DMS79 treated with DMSO at 0.1 percent for 48 hours (cell line): Measurements from ENCODE around the gene CRELD2.

ENCODE experiments used
- DNase-seq: peaks from one replicate; lab custom pipeline; 2025; lab: John Stamatoyannopoulos, UW

The CRELD2 gene

DNA sequence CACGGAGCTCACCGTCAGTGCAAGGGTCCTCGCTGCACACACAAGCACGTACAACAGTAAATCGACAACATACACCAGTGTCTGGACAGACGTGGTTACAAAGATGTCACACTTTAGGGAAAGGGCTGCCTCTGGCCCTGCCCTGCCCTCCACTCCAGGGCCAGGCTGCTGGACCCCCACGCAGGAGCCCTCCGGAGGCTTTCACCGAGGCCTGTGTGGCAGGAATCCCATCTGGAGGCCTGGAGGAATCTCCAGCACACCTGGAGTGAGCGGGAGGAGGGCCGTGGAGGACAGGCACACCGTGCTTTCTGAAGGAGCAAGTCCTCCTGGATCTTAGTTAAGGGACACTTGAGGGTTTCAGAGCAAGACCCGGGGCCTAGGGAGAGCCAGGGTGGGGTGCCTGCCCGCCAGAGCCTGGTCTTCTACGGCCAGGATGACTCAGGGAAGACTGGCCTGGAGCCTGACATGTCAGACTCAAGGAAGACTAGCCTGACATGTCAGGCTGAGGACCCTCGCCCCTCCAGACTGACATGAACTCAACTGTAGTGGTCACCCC is 40.0 kb downstream of the CRELD2 start:
- DNase-seq, result no peak

DNA sequence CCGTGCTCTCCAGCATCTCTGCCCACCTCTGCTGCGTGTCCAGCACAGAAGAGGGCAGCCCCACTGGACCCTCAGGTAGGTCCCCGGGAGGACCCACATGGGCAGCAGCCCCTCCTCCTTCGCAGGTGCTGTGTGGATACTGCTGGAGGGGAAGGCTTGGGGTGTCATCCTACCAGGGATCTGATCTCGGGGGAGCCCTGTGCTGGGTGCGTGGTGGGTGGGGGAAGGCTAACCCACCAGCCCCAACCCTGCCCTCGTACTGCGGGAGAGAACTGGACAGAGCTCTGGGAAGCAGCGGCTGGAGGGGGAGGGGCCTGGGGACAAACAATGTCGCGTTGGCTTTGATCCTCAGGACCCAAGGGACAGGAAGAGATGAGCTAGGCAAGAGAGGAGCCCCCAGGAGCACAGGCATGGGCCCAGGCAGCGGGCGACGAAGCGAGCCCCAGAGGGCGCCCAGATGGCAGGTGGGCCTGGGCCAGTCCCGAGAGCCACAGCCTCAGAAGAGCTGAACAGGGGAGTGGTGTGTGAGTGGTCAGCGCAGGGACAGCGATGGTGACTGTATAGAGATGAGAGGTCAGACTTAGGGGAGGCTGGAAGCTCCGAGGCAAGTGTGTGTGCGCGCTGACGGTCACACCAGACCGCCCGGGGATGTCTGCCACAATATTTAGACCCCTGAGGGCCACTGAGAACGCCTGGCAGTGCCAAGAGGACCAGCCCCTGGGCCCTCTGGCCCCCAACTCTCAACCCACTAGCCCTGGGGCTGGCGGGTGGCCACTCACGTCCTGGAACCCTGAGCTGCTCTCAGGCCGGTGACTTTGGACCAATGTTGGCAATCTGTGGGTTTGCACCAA is 40.7 kb downstream of the CRELD2 start:
- DNase-seq, result no peak

DNA sequence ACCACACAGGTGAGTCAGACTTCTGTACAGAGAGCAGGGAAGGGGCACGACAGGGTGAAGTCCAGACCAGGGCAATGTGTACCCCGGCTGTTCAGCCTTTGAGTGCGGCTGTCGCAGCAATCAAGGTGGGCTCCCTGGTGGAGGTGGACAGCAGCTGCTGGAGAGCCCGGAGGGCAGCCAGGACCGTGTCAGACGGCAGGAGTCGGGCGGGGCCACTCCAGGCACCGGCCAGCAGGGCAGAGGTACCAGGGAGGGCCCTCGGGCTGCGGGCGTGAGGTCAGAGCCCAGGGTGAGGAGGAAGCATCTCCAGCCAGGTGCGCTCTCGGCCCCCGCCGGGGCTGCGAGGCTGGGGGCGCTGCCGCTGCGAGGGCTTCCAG is 41.3 kb downstream of the CRELD2 start:
- DNase-seq, result no peak

DNA sequence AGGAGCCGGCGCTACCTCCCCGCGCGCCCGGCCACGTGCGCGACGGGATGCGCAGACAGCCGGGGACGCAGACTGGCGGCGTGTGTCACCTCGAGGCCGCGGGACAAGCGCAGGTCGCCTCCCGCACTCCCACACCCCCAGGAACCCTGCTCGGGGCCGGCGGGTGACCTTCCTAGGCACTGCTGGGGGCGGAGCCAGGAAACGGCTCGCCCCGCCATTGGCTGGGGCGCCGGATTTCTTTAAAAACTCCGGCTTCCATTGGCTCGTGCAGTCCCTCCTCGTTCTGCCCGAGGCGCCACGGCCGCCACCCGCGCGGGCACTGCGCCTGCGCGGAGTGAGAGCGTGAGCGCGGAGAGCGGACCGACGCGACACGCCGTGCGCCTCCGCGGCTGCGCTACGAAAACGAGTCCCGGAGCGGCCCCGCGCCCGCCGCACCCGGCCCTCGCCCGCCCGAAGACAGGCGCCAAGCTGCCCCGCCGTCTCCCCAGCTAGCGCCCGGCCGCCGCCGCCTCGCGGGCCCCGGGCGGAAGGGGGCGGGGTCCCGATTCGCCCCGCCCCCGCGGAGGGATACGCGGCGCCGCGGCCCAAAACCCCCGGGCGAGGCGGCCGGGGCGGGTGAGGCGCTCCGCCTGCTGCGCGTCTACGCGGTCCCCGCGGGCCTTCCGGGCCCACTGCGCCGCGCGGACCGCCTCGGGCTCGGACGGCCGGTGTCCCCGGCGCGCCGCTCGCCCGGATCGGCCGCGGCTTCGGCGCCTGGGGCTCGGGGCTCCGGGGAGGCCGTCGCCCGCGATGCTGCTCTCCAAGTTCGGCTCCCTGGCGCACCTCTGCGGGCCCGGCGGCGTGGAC is 41.9 kb downstream of the CRELD2 start, which contains the start of gene PIM3:
PIM3 (plus strand) TSS at position 614 of the 846 bp plus-strand sequence; CDS start at position 790, 176 bp downstream.
- peak; percentile 60 for DNase-seq

DNA sequence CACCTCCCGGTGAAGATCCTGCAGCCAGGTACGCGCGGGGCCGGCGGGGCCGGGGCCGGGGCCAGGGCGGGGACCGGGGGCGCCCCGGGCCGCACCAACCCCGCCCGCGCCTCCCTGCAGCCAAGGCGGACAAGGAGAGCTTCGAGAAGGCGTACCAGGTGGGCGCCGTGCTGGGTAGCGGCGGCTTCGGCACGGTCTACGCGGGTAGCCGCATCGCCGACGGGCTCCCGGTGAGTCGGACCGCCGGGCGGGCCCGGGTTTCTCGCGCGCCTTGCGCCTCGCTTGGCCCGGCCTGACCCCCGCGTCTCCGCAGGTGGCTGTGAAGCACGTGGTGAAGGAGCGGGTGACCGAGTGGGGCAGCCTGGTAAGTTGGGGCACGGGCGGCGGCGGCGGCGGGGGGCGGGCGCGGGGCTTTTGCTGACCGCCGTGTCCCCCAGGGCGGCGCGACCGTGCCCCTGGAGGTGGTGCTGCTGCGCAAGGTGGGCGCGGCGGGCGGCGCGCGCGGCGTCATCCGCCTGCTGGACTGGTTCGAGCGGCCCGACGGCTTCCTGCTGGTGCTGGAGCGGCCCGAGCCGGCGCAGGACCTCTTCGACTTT is 42.7 kb downstream of the CRELD2 start:
- no peak for DNase-seq

DNA sequence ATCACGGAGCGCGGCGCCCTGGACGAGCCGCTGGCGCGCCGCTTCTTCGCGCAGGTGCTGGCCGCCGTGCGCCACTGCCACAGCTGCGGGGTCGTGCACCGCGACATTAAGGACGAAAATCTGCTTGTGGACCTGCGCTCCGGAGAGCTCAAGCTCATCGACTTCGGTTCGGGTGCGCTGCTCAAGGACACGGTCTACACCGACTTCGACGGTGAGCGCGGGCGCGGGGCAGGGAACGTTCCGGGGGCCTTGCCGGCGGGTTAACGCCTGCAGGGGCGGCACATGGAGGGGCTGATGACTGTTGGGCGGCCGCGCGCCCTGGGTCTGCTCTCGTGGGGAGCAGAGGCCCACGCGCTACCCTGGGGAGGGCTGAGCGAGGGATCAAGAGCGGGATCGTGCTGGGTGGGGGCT is 43.2 kb downstream of the CRELD2 start:
- no peak for DNase-seq

DNA sequence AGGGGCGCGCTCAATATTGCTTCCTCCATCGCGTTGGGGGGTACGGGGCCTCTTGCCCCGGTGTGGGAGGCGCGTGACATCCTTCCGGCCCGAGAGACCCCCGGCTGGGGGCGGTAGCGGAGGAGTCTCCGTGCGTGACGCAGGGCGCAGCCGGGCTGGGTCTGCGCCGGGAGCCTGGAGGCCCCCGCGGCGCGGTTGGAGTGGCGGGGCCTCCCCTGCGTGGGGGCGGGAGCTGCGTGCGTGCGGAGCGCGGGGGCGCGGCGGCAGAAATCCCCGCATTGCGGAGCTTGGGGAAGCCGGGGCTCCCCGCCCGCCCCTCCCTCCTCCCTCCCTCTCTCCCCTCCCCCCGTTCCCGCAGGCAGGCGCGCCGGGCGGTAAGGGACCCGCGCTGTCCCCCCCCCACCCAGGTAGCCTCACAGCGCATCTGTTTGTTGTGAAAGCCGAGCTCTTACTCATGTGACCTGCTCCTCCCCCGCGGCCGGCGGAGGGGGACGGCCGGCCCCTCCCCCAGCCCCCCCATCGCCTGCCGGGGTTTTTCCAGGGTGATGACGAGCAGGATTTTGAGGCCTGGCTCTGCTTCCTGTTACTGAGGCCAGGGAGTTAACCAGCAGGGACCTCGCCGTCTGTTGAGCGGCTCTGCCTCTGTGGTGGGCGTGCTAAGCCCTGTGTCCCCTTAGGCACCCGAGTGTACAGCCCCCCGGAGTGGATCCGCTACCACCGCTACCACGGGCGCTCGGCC is 43.7 kb downstream of the CRELD2 start:
- no peak for DNase-seq

DNA sequence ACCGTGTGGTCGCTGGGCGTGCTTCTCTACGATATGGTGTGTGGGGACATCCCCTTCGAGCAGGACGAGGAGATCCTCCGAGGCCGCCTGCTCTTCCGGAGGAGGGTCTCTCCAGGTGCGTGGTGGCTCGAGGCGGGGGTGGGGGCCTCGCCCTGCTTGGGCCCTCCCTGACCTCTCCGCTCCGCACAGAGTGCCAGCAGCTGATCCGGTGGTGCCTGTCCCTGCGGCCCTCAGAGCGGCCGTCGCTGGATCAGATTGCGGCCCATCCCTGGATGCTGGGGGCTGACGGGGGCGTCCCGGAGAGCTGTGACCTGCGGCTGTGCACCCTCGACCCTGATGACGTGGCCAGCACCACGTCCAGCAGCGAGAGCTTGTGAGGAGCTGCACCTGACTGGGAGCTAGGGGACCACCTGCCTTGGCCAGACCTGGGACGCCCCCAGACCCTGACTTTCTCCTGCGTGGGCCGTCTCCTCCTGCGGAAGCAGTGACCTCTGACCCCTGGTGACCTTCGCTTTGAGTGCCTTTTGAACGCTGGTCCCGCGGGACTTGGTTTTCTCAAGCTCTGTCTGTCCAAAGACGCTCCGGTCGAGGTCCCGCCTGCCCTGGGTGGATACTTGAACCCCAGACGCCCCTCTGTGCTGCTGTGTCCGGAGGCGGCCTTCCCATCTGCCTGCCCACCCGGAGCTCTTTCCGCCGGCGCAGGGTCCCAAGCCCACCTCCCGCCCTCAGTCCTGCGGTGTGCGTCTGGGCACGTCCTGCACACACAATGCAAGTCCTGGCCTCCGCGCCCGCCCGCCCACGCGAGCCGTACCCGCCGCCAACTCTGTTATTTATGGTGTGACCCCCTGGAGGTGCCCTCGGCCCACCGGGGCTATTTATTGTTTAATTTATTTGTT is 44.6 kb downstream of the CRELD2 start:
- no peak for DNase-seq

DNA sequence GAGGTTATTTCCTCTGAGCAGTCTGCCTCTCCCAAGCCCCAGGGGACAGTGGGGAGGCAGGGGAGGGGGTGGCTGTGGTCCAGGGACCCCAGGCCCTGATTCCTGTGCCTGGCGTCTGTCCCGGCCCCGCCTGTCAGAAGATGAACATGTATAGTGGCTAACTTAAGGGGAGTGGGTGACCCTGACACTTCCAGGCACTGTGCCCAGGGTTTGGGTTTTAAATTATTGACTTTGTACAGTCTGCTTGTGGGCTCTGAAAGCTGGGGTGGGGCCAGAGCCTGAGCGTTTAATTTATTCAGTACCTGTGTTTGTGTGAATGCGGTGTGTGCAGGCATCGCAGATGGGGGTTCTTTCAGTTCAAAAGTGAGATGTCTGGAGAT is 45.2 kb downstream of the CRELD2 start:
- DNase-seq, result no peak

DNA sequence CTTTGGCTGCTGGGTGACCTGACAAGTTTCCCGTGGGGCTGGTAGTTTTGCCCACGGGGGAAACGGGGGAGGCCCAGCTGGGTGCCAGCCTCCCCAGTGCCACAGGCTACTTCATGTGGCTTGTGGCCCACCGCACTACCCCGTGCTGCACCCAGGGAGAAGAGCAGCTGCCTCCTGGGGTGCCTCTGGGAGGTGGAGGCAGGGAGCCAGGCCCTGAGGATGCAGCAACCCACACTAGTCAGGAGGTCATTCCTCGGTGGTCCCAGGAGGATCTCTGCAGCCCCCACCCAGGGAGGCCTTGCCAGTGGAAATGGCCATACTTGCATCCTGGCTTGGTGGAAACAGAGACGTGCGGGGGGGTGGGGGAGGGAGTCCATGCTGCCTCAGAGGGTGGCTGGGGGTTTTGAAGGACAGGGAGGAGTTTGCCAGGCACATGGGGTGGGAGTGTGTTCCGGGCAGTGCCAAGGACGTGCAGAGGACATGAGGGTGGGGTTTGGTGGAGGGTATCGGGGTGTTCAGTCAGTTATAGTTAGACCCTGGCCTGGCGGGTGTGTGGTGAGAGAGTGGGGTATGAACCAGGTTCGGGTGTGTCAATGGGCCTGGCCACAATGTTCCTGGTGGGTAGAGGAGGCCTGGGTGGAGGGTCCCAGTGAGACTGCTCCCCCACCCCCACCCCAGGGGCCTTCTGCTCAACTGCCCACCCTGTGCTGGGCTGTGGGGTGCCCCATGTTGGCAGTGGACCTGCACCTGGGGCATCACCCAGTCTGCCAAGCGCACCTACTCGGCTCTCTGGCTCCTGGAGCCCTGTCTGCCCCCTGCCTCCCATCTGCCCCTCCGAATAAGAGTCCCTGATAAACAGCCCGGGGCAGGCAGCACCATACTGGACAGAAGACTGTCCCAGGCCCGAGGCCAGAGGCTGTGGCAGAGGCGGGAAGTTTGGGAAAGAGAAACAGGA is 46.0 kb downstream of the CRELD2 start:
- no peak for DNase-seq

DNA sequence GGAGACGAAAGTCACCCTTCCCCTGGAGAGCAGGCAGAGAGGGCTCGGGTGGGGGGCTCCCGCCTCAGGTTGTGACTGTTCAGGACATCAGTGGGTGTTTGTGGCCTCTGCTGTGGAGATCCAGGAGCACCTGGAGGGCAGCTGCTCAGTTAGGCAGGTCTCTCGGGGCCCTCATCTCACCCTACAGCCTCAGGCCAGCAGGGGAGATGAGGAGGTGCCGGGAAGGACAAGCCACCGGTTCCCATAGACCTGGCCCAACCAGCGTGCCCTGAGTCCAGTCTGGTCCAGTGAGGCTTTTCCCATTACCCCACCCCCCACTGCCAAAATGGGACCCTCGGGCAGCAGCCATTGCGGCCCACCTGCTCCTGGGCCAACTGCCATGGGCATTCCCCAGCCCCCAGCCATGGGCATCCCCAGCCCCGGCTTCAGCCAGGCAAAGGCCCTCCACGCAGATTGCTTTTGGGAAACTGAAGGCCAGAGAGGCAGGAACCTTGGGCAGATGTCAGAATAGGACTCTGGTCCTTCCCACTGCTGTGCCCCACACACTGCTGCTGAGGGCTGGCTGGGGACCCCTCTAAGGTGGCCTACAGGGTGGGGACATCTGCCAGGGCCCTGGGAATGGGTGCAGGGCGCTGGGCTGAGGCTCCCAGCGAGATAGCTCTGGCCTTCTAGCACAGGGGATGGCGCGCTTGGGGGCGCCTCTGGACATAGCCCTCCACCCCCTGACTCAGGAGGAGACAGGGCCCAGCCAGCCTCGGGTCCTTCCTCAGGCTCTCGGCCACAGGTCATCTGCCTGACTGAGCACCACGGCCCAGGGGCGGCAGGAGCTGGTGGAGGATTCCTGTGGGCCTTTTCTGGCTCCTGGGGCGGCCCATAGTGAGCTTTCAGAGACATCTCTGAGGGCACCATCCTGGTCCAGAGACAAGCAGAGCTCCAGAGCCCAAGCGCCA is 46.9 kb downstream of the CRELD2 start:
- no peak for DNase-seq

DNA sequence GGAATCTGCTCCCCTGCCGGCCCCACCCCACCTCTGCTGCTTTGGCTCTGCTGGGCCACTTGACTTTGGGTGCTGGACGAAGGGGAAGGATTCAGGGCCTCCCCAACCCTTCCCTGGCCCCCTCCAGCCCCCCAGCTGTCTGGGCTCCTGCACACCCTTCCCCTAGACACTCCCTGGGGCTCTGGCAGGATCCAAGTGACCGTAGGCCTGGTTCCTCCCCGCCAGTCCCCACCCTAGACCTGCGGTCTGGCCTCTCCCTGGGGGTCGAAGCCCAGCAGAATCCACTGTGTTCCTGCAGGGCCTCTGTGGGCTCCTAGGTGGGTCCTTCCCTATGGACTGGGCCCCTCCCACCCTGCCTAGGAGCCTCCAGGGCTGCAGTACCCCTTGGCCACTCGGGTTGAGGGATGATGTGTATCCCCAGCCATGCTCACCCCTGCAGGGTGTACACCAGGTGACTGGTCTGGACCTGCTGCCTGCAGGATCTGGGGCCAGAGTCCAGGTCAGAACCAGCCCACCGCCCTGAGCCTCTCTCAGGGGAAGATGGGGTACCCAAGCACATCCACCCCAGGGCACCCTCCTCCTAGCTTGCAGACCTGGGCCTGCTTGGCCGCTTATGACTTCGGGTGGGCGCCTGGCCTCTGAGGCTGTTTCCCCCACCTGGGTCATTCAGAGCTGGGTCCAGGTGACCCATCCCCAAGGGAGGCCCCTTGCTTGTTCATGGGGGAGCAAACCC is 47.8 kb downstream of the CRELD2 start:
- DNase-seq, result no peak

DNA sequence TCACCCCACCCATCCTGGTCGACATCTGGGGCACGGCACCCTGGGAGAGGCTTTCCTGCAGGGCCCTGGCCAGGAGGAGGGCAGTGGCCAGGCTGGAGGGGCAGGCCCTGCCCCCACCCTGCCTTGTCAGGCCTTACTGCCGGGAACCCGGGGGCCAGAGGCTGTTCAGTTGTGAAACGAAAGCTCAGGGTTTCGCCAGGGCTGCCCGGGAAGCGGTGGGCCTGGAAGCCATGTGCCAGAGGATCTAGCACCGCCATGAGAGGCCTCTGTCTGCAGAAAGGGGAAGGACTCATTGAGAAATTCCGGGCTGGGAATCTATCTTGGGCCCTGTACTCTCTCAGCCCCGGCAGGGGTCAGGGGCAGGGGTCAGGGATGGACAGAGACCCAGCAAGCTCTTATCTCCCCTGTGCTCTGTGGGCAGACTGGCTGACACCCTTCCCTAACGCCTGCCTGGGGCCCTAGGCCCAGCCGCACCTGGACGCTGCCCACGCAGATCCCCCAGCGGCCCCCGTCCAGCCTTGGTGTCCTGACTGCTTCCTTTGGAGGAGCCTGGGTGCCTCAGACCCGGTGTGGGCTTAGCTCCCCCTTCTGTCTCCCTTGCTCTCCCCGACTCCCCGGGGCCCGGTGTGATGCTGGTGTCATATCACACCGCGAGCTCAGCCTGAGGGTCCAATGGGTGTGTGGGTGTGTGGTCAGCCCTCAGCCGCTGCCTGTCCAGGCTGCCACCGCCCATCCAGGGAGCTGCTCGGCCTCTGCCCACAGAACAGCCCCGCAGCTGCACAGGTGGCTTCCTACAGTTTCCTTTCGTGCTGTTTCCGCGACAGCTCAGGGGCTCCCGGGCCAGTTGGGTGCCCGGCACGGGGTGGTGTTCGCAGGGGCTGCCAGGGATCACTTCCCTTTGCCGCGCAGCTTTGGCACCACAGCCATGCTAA is 48.6 kb downstream of the CRELD2 start:
- no peak for DNase-seq

DNA sequence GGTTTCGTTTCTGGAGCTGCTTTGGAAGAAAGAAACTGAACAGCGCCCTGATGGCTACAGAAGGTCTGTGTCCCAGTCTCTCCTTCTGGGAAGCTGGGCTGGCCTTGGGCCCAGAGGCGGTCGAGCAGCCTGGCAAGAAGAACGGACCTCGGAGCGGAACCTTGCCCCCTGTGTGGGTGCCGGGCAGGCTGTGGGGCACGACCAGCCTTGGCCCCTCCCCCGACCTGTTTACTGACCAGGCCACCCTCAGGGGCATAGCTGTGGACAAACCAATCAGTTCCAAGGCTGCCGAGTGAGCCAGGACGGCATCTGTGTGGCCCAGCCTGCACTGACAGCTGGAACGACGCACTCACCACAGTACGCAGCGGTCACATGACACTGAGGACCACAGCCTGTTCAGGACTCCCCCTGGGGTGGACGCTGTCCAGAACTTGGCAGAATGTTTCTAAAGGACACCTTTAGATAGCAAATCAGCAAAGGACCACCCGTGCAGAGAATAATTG is 49.3 kb downstream of the CRELD2 start:
- DNase-seq, result no peak

DNA sequence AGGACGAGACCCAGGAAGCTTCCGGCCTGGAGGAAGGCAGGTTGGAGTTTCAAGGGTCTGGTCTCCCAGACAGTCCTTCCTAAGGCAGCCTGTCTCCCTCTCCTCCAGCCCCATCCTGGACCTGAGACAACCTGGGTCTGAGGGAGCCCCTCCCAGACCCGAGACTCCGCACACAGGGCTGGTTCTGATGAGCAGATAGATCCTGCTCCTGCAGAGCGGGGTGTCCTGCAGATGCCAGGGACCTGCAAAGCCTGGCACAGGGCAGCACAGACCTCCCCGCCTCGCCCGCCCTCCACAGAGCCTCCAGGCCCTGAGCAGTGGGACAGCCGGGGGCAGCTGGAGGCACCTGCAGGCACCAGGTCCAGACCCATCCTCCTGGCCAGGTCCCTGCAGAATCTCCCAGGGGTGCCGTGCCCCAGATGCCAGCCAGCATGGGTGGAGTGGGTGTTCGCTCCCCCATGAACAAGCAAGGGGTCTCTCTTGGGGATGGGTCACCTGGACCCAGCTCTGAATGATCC is 49.9 kb downstream of the CRELD2 start:
- no peak for DNase-seq
